ENCODE data around the gene DCHS2.

DCHS2 gene

GRCh38 chr4:154511548-154511947 lies 19.9 kb upstream of the DCHS2 start:
- no peak for DNase-seq (ENCODE audit: low spot score)
- in situ Hi-C loops (cut with MboI; ENCODE audit: low pct_unique_long_range_greater_than_20kb, low sequenced_read_pairs, unreplicated experiment) = no loop called here
- TF ChIP-seq CTCF (IDR thresholded peaks at IDR 0.05; ENCODE audit: extremely low read depth, insufficient read depth, missing control alignments) = no peak

- no peak for DNase-seq (ENCODE audit: low spot score)
- in situ Hi-C loops (cut with MboI; ENCODE audit: low pct_unique_long_range_greater_than_20kb, low sequenced_read_pairs, unreplicated experiment) = loop anchor here (10.0 kb wide), 1 partner anchor 172 kb away; no protein-coding TSS in a partner anchor
- TF ChIP-seq CTCF (IDR thresholded peaks at IDR 0.05; ENCODE audit: extremely low read depth, insufficient read depth, missing control alignments) = no peak
These were observed 15.6 kb upstream of the DCHS2 start for GRCh38 chr4:154507156-154507555.

- DNase-seq (ENCODE audit: low spot score) = no peak
- in situ Hi-C loops (cut with MboI; ENCODE audit: low pct_unique_long_range_greater_than_20kb, low sequenced_read_pairs, unreplicated experiment) = loop anchor here (10.0 kb wide), 1 partner anchor 171 kb away; no protein-coding TSS in a partner anchor
- peak; percentile 53 for TF ChIP-seq CTCF (IDR thresholded peaks at IDR 0.05; ENCODE audit: extremely low read depth, insufficient read depth, missing control alignments)
These were observed 14.7 kb upstream of the DCHS2 start for GRCh38 chr4:154506253-154506652.

- in situ Hi-C loops (cut with MboI; ENCODE audit: low pct_unique_long_range_greater_than_20kb, low sequenced_read_pairs, unreplicated experiment) = loop anchor here (10.0 kb wide), 1 partner anchor 169 kb away; no protein-coding TSS in a partner anchor
- peak; percentile 42 for TF ChIP-seq CTCF (IDR thresholded peaks at IDR 0.05; ENCODE audit: extremely low read depth, insufficient read depth, missing control alignments)
- DNase-seq (ENCODE audit: low spot score) = no peak
These were observed 12.0 kb upstream of the DCHS2 start for GRCh38 chr4:154503598-154503997.

- DNase-seq (ENCODE audit: low spot score) = no peak
- no peak for TF ChIP-seq CTCF (IDR thresholded peaks at IDR 0.05; ENCODE audit: extremely low read depth, insufficient read depth, missing control alignments)
- in situ Hi-C loops (cut with MboI; ENCODE audit: low pct_unique_long_range_greater_than_20kb, low sequenced_read_pairs, unreplicated experiment) = loop anchor here (10.0 kb wide), 1 partner anchor 167 kb away; no protein-coding TSS in a partner anchor
These were observed 10.5 kb upstream of the DCHS2 start for GRCh38 chr4:154502111-154502510.

- TF ChIP-seq CTCF (IDR thresholded peaks at IDR 0.05; ENCODE audit: extremely low read depth, insufficient read depth, missing control alignments) = no peak
- no peak for DNase-seq (ENCODE audit: low spot score)
- in situ Hi-C loops (cut with MboI; ENCODE audit: low pct_unique_long_range_greater_than_20kb, low sequenced_read_pairs, unreplicated experiment) = no loop called here
These were observed 6.3 kb upstream of the DCHS2 start for GRCh38 chr4:154497889-154498288.

- TF ChIP-seq CTCF (IDR thresholded peaks at IDR 0.05; ENCODE audit: extremely low read depth, insufficient read depth, missing control alignments) = no peak
- in situ Hi-C loops (cut with MboI; ENCODE audit: low pct_unique_long_range_greater_than_20kb, low sequenced_read_pairs, unreplicated experiment) = no loop called here
- DNase-seq (ENCODE audit: low spot score) = no peak
These were observed 4.3 kb upstream of the DCHS2 start for GRCh38 chr4:154495867-154496266.
